ENCODE results near the gene IGLON5.

The IGLON5 gene

GRCh38 chr19:51318687-51319648, 7.5 kb downstream of the IGLON5 start:
- no peak for DNase-seq

GRCh38 chr19:51319649-51320279, 8.3 kb downstream of the IGLON5 start:
- no peak for DNase-seq

DNA sequence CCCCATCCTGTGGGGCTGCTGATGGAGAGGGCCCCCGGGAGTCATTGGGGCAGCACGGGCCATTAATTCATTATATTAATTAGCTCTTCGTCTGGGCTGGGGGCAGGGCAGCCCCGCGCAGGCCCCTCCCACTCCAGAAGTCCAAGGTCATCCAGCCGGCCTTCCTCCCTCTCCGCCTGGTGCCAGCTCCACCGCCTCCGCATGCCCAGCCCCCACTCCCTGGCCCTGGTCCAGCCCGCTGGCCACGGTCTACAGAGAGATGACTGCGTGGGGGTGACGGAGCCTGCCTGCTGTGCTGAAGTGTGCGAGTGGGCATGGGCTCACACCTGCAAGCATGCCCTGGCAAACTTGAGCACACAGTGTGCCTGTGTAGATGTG, 8.8 kb downstream of the IGLON5 start:
- no peak for DNase-seq

GRCh38 chr19:51321799-51322198, 10.4 kb downstream of the IGLON5 start:
- DNase-seq, result no peak

GRCh38 chr19:51323481-51324166, 12.2 kb downstream of the IGLON5 start:
- no peak for DNase-seq

- DNase-seq, result no peak
These were observed 12.7 kb downstream of the IGLON5 start for GRCh38 chr19:51324167-51324481.

DNA sequence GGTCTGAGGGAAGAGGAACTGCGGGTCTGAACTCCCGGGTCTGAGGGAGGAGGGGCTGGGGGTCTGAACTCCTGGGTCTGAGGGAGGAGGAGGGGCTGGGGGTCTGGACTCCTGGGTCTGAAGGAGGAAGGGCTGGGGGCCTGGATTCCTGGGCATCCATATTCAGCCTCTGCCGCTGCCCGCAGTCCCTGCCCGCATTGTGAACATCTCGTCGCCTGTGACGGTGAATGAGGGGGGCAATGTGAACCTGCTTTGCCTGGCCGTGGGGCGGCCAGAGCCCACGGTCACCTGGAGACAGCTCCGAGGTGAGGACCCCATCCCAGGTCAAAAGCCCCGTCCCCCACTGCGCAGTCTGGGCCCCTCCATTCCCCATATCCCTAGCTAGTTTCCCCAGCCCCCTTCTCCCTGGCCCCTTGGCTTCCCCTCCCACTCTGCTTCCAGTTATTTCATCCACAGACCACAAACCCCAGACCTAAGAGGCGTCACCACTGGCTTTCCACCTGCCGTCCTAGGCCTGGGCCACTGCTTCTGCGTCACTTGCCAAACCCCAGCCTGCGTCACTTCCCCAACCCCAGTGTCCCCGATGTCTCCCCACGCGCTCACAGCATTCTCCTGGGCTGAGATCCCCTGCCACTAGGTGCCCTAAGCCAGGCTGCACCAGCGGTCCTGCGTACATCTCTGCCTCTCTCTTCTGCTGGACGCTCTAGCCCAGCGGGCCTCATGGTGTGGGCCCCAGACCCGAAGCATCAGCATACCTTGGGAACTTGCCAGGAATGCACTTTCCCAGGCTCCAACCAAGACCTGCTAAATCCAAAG, 13.9 kb downstream of the IGLON5 start:
- no peak for DNase-seq

- no peak for DNase-seq
These were observed 15.0 kb downstream of the IGLON5 start for GRCh38 chr19:51326216-51327065.

DNA sequence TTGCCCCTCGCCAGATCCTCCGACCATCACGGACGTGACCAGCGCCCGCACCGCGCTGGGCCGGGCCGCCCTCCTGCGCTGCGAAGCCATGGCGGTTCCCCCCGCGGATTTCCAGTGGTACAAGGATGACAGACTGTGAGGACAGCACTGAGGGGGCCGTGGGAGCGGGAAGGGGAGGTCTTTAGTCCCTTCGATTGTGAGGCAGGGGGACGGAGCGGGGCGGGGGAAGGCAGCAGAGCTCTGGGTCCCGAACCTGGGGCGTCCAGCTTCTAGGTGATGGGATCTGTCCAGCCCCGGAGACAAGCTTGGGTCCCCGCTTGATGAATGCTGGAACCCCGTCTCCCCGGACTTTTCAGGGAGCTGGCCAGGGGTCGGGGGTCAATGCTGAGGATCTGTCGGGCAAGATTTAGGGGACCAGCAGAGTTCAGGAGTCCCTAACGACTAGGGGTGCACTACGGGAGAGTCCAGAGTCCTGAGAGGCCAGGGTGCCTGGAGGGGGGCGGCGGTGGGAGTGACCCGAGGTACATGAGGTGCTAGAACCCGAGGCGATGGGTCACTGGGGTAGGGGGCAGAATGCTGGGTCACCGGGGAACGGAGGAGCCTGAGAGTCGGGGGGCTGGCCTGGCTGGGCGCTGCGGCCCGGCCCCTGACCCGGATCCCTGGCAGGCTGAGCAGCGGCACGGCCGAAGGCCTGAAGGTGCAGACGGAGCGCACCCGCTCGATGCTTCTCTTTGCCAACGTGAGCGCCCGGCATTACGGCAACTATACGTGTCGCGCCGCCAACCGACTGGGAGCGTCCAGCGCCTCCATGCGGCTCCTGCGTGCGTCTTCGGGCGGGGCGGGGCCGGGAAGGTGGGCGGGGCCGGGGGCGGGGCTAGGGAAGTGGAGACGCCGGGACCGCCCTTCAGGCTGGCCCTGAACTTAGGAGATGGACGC, 15.9 kb downstream of the IGLON5 start:
- peak; percentile 86 for DNase-seq

- no peak for DNase-seq
These were observed 18.0 kb downstream of the IGLON5 start for GRCh38 chr19:51329411-51329810.

DNA sequence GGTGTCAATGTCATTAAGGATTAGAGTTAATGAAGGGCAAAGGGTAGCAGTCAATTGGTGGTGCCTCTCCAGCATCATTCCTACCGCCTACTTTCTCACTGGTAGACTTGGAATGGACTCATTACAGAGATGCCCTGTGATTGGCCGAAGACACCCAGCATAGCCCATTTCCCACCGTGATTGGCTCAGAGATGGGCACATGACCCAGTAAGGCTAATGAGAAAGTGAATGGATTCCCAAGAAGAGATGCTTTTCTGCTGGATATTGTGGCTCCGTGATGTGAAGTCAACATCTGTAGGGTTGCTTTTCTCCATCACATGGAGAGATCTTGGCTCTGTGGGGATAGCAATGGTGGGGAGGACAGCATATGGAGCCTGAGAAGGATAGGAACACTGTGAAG, 18.9 kb downstream of the IGLON5 start:
- DNase-seq, result no peak

DNA sequence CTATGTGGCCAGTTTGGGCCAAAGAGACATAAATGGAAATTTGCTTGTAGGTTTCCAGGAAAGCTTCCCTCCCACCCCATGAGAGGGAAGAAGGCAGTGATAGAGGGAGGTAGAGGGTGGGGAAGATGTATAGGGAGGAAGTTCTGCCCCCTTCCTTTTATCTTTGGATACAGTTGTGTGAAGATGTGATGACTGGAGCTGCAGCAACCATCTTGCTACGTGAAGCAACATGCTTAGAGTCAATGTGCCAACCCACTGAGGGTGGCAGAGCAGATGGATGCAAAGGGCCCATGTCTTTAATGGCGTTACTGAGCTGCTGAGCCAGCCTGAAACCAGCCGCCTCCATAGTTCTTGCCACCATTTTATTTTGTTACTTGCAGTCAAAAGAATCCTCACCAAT, 19.7 kb downstream of the IGLON5 start:
- no peak for DNase-seq

- no peak for DNase-seq
These were observed 20.3 kb downstream of the IGLON5 start for GRCh38 chr19:51331716-51332115.

GRCh38 chr19:51333836-51334460, 22.5 kb downstream of the IGLON5 start:
- DNase-seq, result no peak

- no peak for DNase-seq
These were observed 25.9 kb downstream of the IGLON5 start for GRCh38 chr19:51337141-51337860.

GRCh38 chr19:51337861-51338562, 26.6 kb downstream of the IGLON5 start:
- DNase-seq, result no peak

- peak; percentile 93 for DNase-seq
These were observed 27.3 kb downstream of the IGLON5 start for GRCh38 chr19:51338563-51339312.

- DNase-seq, result no peak
These were observed 27.9 kb downstream of the IGLON5 start for GRCh38 chr19:51339313-51339686.

All from activated CD8-positive, alpha-beta memory T cell treated with anti-CD3 and anti-CD28 coated beads, Interleukin-2, amount 50 U/mL, for 48 hours (primary cell).